ENCODE data around the gene EPB41L4B. TPM values are rescaled to one million over a fixed set of nuclear protein-coding genes. Genes with fewer than 3 reads are reported as not detected.

Gene EPB41L4B
- total and polyA plus RNA-seq, 2 of the 4 experiments (the other 2 are of a cell fraction): 0.36 to 0.54 TPM

DNA sequence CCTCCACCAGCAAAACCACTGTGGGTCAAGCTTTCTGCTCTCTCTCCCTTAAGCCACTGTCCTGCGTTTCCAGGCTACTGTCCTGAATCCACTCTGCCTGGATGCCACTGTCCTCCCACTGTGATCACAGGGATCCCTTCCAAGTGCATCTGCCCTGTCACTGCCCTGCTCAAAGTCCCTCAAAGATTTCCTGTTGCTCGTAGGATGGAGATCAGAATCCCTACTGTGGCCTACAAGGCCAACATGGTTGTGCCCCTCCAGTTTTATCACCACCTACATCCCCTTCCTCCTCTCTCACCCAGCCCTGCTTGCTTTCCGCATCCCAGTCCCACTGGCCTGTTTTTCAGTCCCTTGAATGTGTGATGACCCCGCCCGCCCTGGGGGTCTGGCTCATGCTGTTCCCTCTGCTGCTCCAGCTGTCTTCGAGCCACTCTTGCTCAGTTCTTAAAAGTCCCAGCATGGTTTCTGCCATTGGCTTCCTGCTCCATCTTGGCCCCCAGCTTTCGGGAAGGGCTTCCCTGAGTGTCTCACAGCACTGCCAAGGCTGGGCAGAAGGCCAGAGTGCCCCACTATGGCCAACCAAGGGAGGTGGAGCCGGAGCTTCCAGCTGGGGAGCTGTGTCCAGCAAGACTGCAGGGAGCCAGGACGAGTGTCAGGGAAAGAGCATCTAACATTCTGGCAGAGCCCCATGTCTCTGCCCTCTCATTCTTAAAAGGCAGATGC, 140.9 kb downstream of the EPB41L4B start:
- peak overlapping the region; percentile 27 for H2AFZ ChIP-seq (replicated peaks; ENCODE audit: low read length, poor library complexity)
- DNase-seq: no peak
- no TSS peak for BruUV-seq (replicated peaks)
- dilution Hi-C loops (cut with HindIII; ENCODE audit: low sequenced_read_pairs, unreplicated experiment) (no loop called here), in situ Hi-C loops (cut with MboI; ENCODE audit: low sequenced_read_pairs) (loop anchor here (25.0 kb wide), 1 partner anchor 132 kb away; the partner anchor contains the start of gene EPB41L4B), intact Hi-C loops (cut with micrococcal nuclease) (loop anchor here (5.0 kb wide), 1 partner anchor 222 kb away; no protein-coding TSS in a partner anchor)
- no peaks in the 10 kb centered on the region for H3K79me1 ChIP-seq (ENCODE audit: low read depth in 1 of 2, low read length in 2 of 2)
- no peak overlapping the region for H2BK120ac ChIP-seq (ENCODE audit: low read depth, low read length)
- no peak overlapping the region for H2BK5ac ChIP-seq (ENCODE audit: low read depth, low read length, poor library complexity, severe bottlenecking)
- no peak for TF ChIP-seq NFE2L2 (IDR thresholded peaks at IDR 0.05; ENCODE audit: low read depth, low read length)
- no peak for TF ChIP-seq BHLHE40 (IDR thresholded peaks at IDR 0.05; ENCODE audit: low read depth, low read length)
- no peak for TF ChIP-seq SMC3 (IDR thresholded peaks at IDR 0.05; ENCODE audit: low read depth, low read length)
- no peak for TF ChIP-seq MXI1 (IDR thresholded peaks at IDR 0.05; ENCODE audit: borderline replicate concordance, low read depth, low read length)
- no peak for TF ChIP-seq MAFK (IDR thresholded peaks at IDR 0.05; ENCODE audit: low read depth, low read length)
- no peak for TF ChIP-seq RFX5 (IDR thresholded peaks at IDR 0.05; ENCODE audit: low read depth, low read length)
- TF ChIP-seq, protein P1, sequence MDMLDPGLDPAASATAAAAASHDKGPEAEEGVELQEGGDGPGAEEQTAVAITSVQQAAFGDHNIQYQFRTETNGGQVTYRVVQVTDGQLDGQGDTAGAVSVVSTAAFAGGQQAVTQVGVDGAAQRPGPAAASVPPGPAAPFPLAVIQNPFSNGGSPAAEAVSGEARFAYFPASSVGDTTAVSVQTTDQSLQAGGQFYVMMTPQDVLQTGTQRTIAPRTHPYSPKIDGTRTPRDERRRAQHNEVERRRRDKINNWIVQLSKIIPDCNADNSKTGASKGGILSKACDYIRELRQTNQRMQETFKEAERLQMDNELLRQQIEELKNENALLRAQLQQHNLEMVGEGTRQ (IDR thresholded peaks at IDR 0.05; ENCODE audit: low read depth, low read length): no peak
- no peak for TF ChIP-seq CEBPB (IDR thresholded peaks at IDR 0.05; ENCODE audit: low read depth, low read length)
- TF ChIP-seq, protein P2, sequence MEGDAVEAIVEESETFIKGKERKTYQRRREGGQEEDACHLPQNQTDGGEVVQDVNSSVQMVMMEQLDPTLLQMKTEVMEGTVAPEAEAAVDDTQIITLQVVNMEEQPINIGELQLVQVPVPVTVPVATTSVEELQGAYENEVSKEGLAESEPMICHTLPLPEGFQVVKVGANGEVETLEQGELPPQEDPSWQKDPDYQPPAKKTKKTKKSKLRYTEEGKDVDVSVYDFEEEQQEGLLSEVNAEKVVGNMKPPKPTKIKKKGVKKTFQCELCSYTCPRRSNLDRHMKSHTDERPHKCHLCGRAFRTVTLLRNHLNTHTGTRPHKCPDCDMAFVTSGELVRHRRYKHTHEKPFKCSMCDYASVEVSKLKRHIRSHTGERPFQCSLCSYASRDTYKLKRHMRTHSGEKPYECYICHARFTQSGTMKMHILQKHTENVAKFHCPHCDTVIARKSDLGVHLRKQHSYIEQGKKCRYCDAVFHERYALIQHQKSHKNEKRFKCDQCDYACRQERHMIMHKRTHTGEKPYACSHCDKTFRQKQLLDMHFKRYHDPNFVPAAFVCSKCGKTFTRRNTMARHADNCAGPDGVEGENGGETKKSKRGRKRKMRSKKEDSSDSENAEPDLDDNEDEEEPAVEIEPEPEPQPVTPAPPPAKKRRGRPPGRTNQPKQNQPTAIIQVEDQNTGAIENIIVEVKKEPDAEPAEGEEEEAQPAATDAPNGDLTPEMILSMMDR (conservative IDR thresholded peaks at IDR 0.05; ENCODE audit: low read depth, low read length): no peak
- TF ChIP-seq FOS (IDR thresholded peaks at IDR 0.05; ENCODE audit: low read depth, low read length): no peak
- no peak for TF ChIP-seq RAD21 (IDR thresholded peaks at IDR 0.05; ENCODE audit: low read length)
- TF ChIP-seq CHD1 (IDR thresholded peaks at IDR 0.05; ENCODE audit: low read depth, low read length): no peak
- no peak for TF ChIP-seq RCOR1 (IDR thresholded peaks at IDR 0.05; ENCODE audit: insufficient replicate concordance, low read length)
- TF ChIP-seq POLR2A (IDR thresholded peaks at IDR 0.05; ENCODE audit: low read depth, low read length): no peak
- TF ChIP-seq, protein P3, sequence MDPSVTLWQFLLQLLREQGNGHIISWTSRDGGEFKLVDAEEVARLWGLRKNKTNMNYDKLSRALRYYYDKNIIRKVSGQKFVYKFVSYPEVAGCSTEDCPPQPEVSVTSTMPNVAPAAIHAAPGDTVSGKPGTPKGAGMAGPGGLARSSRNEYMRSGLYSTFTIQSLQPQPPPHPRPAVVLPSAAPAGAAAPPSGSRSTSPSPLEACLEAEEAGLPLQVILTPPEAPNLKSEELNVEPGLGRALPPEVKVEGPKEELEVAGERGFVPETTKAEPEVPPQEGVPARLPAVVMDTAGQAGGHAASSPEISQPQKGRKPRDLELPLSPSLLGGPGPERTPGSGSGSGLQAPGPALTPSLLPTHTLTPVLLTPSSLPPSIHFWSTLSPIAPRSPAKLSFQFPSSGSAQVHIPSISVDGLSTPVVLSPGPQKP (IDR thresholded peaks at IDR 0.05; ENCODE audit: borderline replicate concordance, low read depth, low read length): no peak
- no peak overlapping the region for H2BK20ac ChIP-seq (ENCODE audit: low read depth, low read length)
- H2BK15ac ChIP-seq (ENCODE audit: low read depth, low read length): no peak overlapping the region
- no peak overlapping the region for H3K4me2 ChIP-seq (ENCODE audit: low read depth, low read length)
- H2AK9ac ChIP-seq (replicated peaks; ENCODE audit: low read depth, low read length, poor library complexity): no peak overlapping the region
- no peak overlapping the region for H4K5ac ChIP-seq (ENCODE audit: low read depth, low read length)
- H4K91ac ChIP-seq (ENCODE audit: insufficient read depth, low read depth, low read length): no peak overlapping the region
- no peak for ATAC-seq (ENCODE audit: low read depth)
- no peaks in the 10 kb centered on the region for H3K36me3 ChIP-seq (ENCODE audit: control insufficient read depth, insufficient read depth, low read length)
- no peaks in the 10 kb centered on the region for H3K9me1 ChIP-seq (ENCODE audit: insufficient read depth, low read length)
- ChIA-PET POLR2A (ENCODE audit: unreplicated experiment) (no interaction called here), CTCF (no interaction called here)
- H3K14ac ChIP-seq (replicated peaks; ENCODE audit: low read depth, low read length): no peak overlapping the region
- peaks cover 23% of the 10 kb centered on the region for H3K27me3 ChIP-seq (ENCODE audit: control insufficient read depth, insufficient read depth, low read length)
- no peak overlapping the region for H3K23ac ChIP-seq (ENCODE audit: low read depth, low read length)
- no peaks in the 10 kb centered on the region for H4K20me1 ChIP-seq (ENCODE audit: insufficient read depth, low read length)
- WGBS, 2 experiments (ENCODE audit: extremely low coverage in 2 of 2, insufficient read length in 1 of 2): 53% methylated on average over 6 of the region's 9 CpGs; no CpG with 5 or more reads in 1 of the 2 experiments
- H3K18ac ChIP-seq (ENCODE audit: low read depth, low read length): no peak overlapping the region
- no peak overlapping the region for H2AK5ac ChIP-seq (ENCODE audit: low read depth, low read length)
- no peak overlapping the region for H3K27ac ChIP-seq (ENCODE audit: insufficient read depth, low read length)
- no peak overlapping the region for H3K9ac ChIP-seq (ENCODE audit: low read depth, low read length)
- H4K8ac ChIP-seq (ENCODE audit: low read depth in 2 of 2, low read length in 2 of 2): no peak overlapping the region
- H3K56ac ChIP-seq (ENCODE audit: extremely low read depth, insufficient read depth, low read length): no peak overlapping the region
- H3K4me3 ChIP-seq (ENCODE audit: insufficient read depth, low read depth, low read length): no peak overlapping the region
- no peaks in the 10 kb centered on the region for H3K9me3 ChIP-seq (ENCODE audit: control insufficient read depth, insufficient read depth, low read length)
- H3K4me1 ChIP-seq (ENCODE audit: control insufficient read depth, insufficient read depth, low read length): no peaks in the 10 kb centered on the region
- H3K4ac ChIP-seq (ENCODE audit: low read depth, low read length): no peak overlapping the region

Measured in IMR-90 (cell line).